H1 (cell line): ENCODE results near the gene MEMO1.

Experiments used
- CREB1 ChIP-seq: IDR thresholded peaks from 2 replicates; pipeline ENCODE4 v1.6.1; 2012; ENCODE audit warnings: inconsistent platforms
- EGR1 ChIP-seq: IDR thresholded peaks from 2 replicates; pipeline ENCODE4 v1.6.1; 2011; ENCODE audit warnings: low read depth, low read length, borderline replicate concordance
- EP300 ChIP-seq, 2 experiments: IDR thresholded peaks; 1 replicate in 1 of 2; 2 replicates in 1 of 2; pipeline ENCODE4 v1.6.1; 2011 to 2012; ENCODE audit warnings: low read depth in 2 of 2, low read length in 2 of 2, mild to moderate bottlenecking in 2 of 2, borderline replicate concordance in 1 of 2, inconsistent platforms in 1 of 2, moderate library complexity in 1 of 2
- EZH2 ChIP-seq: fragments of 200-600 bp; sonication (generic); IDR thresholded peaks from 2 replicates; pipeline ENCODE4 v1.7.1; 2012; ENCODE audit warnings: low read depth, mild to moderate bottlenecking, moderate library complexity, low read length, inconsistent platforms; ENCODE audit not compliant: severe bottlenecking
- GABPA ChIP-seq: IDR thresholded peaks from 2 replicates; pipeline ENCODE4 v1.6.1; 2011; ENCODE audit warnings: mild to moderate bottlenecking, low read length, moderate library complexity, borderline replicate concordance; ENCODE audit not compliant: insufficient read depth
- JUND ChIP-seq: IDR thresholded peaks from 2 replicates; pipeline ENCODE4 v1.6.1; 2011; ENCODE audit warnings: mild to moderate bottlenecking, improper control_type of control experiment, low read length
- RAD21 ChIP-seq, 2 experiments: IDR thresholded peaks in 1 of 2; conservative IDR thresholded peaks in 1 of 2; 2 replicates each; pipeline ENCODE4 v1.6.1; 2011; ENCODE audit warnings: low read depth in 2 of 2, low read length in 2 of 2, improper control_type of control experiment in 1 of 2, inconsistent platforms in 1 of 2, mild to moderate bottlenecking in 1 of 2, moderate library complexity in 1 of 2
- RFX5 ChIP-seq: IDR thresholded peaks from 2 replicates; pipeline ENCODE4 v1.6.1; 2011; ENCODE audit warnings: low read depth, low read length, improper control_type of control experiment, borderline replicate concordance
- RXRA ChIP-seq: IDR thresholded peaks from 2 replicates; pipeline ENCODE4 v1.6.1; 2011; ENCODE audit warnings: low read depth, mild to moderate bottlenecking, low read length, moderate library complexity; ENCODE audit not compliant: insufficient read depth
- YY1 ChIP-seq: IDR thresholded peaks from 2 replicates; pipeline ENCODE4 v1.6.1; 2011; ENCODE audit warnings: low read depth, mild to moderate bottlenecking, low read length
- ZNF274 ChIP-seq: IDR thresholded peaks from 2 replicates; pipeline ENCODE4 v1.7.0; 2012; ENCODE audit warnings: low read length, borderline replicate concordance; ENCODE audit errors: extremely low read depth
- TF ChIP-seq, protein P1 (sequence below), 3 experiments: IDR thresholded peaks; 1 replicate in 2 of 3; 2 replicates in 1 of 3; pipeline versions ENCODE4 v1.5.1 to v1.6.1; 2011; ENCODE audit warnings: low read length in 3 of 3, mild to moderate bottlenecking in 3 of 3, inconsistent platforms in 2 of 3, low read depth in 1 of 3, moderate library complexity in 1 of 3; ENCODE audit not compliant: insufficient read depth in 1 of 3; ENCODE audit errors: control extremely low read depth in 1 of 3
- TF ChIP-seq, protein P2 (sequence below): IDR thresholded peaks from 2 replicates; pipeline ENCODE4 v1.6.1; 2012; ENCODE audit warnings: inconsistent platforms

DNA sequence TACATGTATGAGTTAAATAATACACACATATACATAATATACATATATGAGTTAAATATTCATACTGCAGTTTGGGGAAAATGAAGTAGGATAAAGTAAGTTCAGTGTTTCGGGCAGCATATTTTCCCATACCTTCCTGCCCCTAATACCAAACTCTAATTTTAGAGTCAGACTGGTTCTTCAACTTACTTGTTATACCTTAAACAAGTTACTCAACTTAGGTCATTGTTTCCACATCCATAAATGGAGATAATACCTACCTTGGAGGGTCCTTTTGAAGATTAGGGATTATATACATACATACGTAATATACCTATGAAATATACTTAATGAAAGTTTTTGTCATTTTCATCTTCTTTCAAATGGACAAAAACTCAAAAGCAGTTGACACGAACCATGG is 8.4 kb downstream of the MEMO1 start:
- TF ChIP-seq RFX5 (no peak), EP300 (IDR thresholded peaks at IDR 0.05; ENCODE audit: borderline replicate concordance in 1 of 2, low read depth in 2 of 2, low read length in 2 of 2) (no peak), GABPA (no peak), EZH2 (no peak), RAD21 (IDR thresholded peaks at IDR 0.05 in 1 of 2, conservative IDR thresholded peaks at IDR 0.05 in 1 of 2; ENCODE audit: low read depth in 2 of 2, low read length in 2 of 2) (no peak), EGR1 (no peak), CREB1 (no peak), YY1 (no peak), JUND (no peak), ZNF274 (no peak), RXRA (no peak)
- TF ChIP-seq, protein P1, sequence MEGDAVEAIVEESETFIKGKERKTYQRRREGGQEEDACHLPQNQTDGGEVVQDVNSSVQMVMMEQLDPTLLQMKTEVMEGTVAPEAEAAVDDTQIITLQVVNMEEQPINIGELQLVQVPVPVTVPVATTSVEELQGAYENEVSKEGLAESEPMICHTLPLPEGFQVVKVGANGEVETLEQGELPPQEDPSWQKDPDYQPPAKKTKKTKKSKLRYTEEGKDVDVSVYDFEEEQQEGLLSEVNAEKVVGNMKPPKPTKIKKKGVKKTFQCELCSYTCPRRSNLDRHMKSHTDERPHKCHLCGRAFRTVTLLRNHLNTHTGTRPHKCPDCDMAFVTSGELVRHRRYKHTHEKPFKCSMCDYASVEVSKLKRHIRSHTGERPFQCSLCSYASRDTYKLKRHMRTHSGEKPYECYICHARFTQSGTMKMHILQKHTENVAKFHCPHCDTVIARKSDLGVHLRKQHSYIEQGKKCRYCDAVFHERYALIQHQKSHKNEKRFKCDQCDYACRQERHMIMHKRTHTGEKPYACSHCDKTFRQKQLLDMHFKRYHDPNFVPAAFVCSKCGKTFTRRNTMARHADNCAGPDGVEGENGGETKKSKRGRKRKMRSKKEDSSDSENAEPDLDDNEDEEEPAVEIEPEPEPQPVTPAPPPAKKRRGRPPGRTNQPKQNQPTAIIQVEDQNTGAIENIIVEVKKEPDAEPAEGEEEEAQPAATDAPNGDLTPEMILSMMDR (IDR thresholded peaks at IDR 0.05; ENCODE audit: control extremely low read depth in 1 of 3, insufficient read depth in 1 of 3, low read depth in 1 of 3, low read length in 3 of 3), result no peak
- TF ChIP-seq, protein P2, sequence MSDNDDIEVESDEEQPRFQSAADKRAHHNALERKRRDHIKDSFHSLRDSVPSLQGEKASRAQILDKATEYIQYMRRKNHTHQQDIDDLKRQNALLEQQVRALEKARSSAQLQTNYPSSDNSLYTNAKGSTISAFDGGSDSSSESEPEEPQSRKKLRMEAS, result no peak
